Stomach (tissue), 4 donors: Measurements from ENCODE around the gene RAPSN.

Experiments
- CTCF ChIP-seq, 7 experiments: fragments of 450-650 bp in 4 of 7; fragments of 200-600 bp in 3 of 7; sonication (generic) in 3 of 7; IDR thresholded peaks; one replicate each; pipeline ENCODE4 v1.5.1; 2016 to 2019; ENCODE audit warnings: antibody characterized with exemption in 7 of 7, control low read depth in 2 of 7, mild to moderate bottlenecking in 1 of 7
- EP300 ChIP-seq: sonication (generic); formaldehyde crosslinking; IDR thresholded peaks from one replicate; pipeline ENCODE4 v1.6.1; 2017; ENCODE audit warnings: antibody characterized with exemption

- TF ChIP-seq EP300 (no peak), CTCF (IDR thresholded peaks at IDR 0.05) (no peak)
Observed at GRCh38 chr11:47417712-47418111, 31.2 kb downstream of the RAPSN start.
